ENCODE measurements around the gene ITPR2. TPM values are rescaled to one million over a fixed set of nuclear protein-coding genes. Genes with fewer than 3 reads are reported as not detected.
A peak's percentile ranks its signal among the peaks of the same experiment; 100 is the strongest.

The ITPR2 gene
- total RNA-seq, 1 experiment from 2014 or later: 4.0 TPM

DNA sequence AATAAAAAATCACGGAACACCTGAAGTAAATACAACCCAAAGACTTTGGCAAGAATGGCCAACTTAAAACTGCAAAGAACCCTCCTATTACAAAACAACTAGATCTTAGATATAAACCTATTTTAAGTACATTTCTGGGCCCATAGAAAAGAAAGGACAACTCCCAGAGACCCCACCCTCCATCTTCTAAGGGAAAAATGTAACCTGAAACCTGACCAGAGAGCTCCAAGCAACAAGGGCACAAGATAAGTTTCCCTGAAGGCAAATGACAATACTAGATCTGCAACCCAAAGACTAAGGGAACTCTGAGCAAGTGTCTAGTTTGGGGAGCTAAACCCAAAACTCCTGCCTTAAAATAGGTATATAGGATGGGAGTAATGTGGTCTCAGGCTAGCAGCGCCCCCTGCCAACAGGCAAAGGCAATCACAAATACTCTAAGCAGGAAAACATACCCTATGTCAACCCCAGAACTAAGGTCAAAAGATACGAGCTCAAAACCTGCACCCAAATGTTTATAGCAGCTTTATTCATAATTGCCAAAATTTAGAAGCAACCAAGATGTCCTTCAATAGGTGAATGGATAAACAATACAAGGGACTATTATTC lies 218.9 kb downstream of the ITPR2 start:
- Histone ChIP-seq H2AFZ (ENCODE audit: low read length) (no peak overlapping the region), H3K79me2 (ENCODE audit: low read length) (no peaks in the 10 kb centered on the region), H3K27ac (ENCODE audit: low read length) (no peak overlapping the region), H3F3A (ENCODE audit: low read length, unreplicated experiment) (no peaks in the 10 kb centered on the region), H3K27me3 (ENCODE audit: low read length) (no peaks in the 10 kb centered on the region), H4K20me1 (ENCODE audit: low read length) (no peaks in the 10 kb centered on the region), H3K9me3 (ENCODE audit: low read length) (no peaks in the 10 kb centered on the region), H3K9me2 (replicated peaks; ENCODE audit: low read length) (no peaks in the 10 kb centered on the region), H3K4me1 (ENCODE audit: insufficient read depth, low read length) (no peaks in the 10 kb centered on the region), H3K4me2 (ENCODE audit: low read length) (no peak overlapping the region), H3K36me3 (ENCODE audit: low read depth, low read length) (no peaks in the 10 kb centered on the region), H3K4me3 (ENCODE audit: low read length) (no peak overlapping the region), H3K9ac (ENCODE audit: low read length) (no peak overlapping the region)
- ChIA-PET POLR2A (ENCODE audit: unreplicated experiment) (no interaction called here), CTCF (interaction anchor here (0.6 to 1.2 kb wide), 5 partner anchors 11 to 523 kb away, joined by 3 to 5 read pairs (median 3); no protein-coding TSS in a partner anchor)
- intact Hi-C loops (cut with micrococcal nuclease): loop anchor here (1.0 to 2.0 kb wide), 2 partner anchors 180 to 489 kb away; partner anchors contain the start of gene BHLHE41
- TF ChIP-seq EZH2phosphoT487 (IDR thresholded peaks at IDR 0.05; ENCODE audit: borderline replicate concordance, low read length) (no peak), EZH2 (IDR thresholded peaks at IDR 0.05; ENCODE audit: low read length, unreplicated experiment) (no peak)
- TF ChIP-seq, protein P1, sequence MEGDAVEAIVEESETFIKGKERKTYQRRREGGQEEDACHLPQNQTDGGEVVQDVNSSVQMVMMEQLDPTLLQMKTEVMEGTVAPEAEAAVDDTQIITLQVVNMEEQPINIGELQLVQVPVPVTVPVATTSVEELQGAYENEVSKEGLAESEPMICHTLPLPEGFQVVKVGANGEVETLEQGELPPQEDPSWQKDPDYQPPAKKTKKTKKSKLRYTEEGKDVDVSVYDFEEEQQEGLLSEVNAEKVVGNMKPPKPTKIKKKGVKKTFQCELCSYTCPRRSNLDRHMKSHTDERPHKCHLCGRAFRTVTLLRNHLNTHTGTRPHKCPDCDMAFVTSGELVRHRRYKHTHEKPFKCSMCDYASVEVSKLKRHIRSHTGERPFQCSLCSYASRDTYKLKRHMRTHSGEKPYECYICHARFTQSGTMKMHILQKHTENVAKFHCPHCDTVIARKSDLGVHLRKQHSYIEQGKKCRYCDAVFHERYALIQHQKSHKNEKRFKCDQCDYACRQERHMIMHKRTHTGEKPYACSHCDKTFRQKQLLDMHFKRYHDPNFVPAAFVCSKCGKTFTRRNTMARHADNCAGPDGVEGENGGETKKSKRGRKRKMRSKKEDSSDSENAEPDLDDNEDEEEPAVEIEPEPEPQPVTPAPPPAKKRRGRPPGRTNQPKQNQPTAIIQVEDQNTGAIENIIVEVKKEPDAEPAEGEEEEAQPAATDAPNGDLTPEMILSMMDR (conservative IDR thresholded peaks at IDR 0.05; ENCODE audit: low read depth, low read length): peak; percentile 95
- BruUV-seq (replicated peaks): no TSS peak
- ATAC-seq (peak; percentile 78), DNase-seq (peak; percentile 56)

DNA sequence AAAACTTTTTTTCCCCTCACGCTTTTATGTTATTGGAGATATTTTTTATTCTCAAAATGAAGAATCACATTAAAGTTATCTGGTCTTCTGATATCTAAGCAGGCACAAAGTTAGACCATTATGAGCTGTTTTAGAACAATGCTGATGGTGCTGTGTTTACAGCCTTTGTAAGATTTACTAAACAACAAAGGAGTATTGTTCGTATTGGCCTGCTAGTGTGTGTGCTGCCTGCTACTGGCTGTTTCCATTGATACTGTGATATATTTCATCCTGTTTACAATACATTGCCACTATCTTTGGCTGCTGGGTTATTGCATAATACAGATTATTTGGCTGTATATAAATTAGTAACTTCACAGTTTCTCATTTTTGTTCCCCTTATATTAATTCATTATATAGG lies 220.8 kb downstream of the ITPR2 start:
- H3K36me3 ChIP-seq (ENCODE audit: low read depth, low read length): no peaks in the 10 kb centered on the region
- H3K4me1 ChIP-seq (ENCODE audit: insufficient read depth, low read length): no peaks in the 10 kb centered on the region
- H3K4me3 ChIP-seq (ENCODE audit: low read length): no peak overlapping the region
- BruUV-seq (replicated peaks): no TSS peak
- ChIA-PET POLR2A (ENCODE audit: unreplicated experiment) (no interaction called here), CTCF (interaction anchor here (0.6 kb wide), 1 partner anchor 119 kb away, joined by 3 read pairs; no protein-coding TSS in a partner anchor)
- no peak overlapping the region for H2AFZ ChIP-seq (ENCODE audit: low read length)
- no peak for ATAC-seq
- no peaks in the 10 kb centered on the region for H3K9me2 ChIP-seq (replicated peaks; ENCODE audit: low read length)
- H4K20me1 ChIP-seq (ENCODE audit: low read length): no peaks in the 10 kb centered on the region
- TF ChIP-seq, protein P1 (conservative IDR thresholded peaks at IDR 0.05; ENCODE audit: low read depth, low read length): no peak
- TF ChIP-seq EZH2 (IDR thresholded peaks at IDR 0.05; ENCODE audit: low read length, unreplicated experiment) (no peak), EZH2phosphoT487 (IDR thresholded peaks at IDR 0.05; ENCODE audit: borderline replicate concordance, low read length) (no peak)
- DNase-seq: no peak
- no peaks in the 10 kb centered on the region for H3K27me3 ChIP-seq (ENCODE audit: low read length)
- H3K9me3 ChIP-seq (ENCODE audit: low read length): no peaks in the 10 kb centered on the region
- no peak overlapping the region for H3K4me2 ChIP-seq (ENCODE audit: low read length)
- intact Hi-C loops (cut with micrococcal nuclease): no loop called here
- H3K9ac ChIP-seq (ENCODE audit: low read length): no peak overlapping the region
- no peaks in the 10 kb centered on the region for H3K79me2 ChIP-seq (ENCODE audit: low read length)
- no peak overlapping the region for H3K27ac ChIP-seq (ENCODE audit: low read length)
- no peaks in the 10 kb centered on the region for H3F3A ChIP-seq (ENCODE audit: low read length, unreplicated experiment)

DNA sequence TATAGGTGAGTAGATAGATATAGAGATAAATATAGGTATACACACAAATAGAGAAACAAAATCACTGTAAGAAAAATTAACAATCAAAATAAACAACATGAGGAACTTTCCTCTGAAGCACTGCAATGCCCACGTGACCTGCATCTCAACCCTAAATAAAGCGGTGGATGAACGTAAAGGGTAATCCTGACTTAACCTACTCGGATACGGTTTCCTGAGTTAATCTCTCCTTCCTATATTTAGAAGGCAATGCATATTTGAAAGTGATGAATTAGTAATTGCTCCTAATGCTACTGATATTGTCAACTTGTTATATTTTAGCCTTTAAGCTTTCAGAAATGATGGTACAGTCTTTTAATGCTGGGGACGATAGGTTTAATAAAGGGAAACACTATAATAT lies 221.4 kb downstream of the ITPR2 start:
- Histone ChIP-seq H4K20me1 (ENCODE audit: low read length) (no peaks in the 10 kb centered on the region), H3K27ac (ENCODE audit: low read length) (no peak overlapping the region), H3K79me2 (ENCODE audit: low read length) (no peaks in the 10 kb centered on the region), H2AFZ (ENCODE audit: low read length) (no peak overlapping the region), H3K27me3 (ENCODE audit: low read length) (no peaks in the 10 kb centered on the region), H3K9ac (ENCODE audit: low read length) (no peak overlapping the region), H3K36me3 (ENCODE audit: low read depth, low read length) (no peaks in the 10 kb centered on the region), H3K9me2 (replicated peaks; ENCODE audit: low read length) (no peaks in the 10 kb centered on the region), H3K4me1 (ENCODE audit: insufficient read depth, low read length) (no peaks in the 10 kb centered on the region), H3K4me3 (ENCODE audit: low read length) (no peak overlapping the region), H3F3A (ENCODE audit: low read length, unreplicated experiment) (no peaks in the 10 kb centered on the region), H3K9me3 (ENCODE audit: low read length) (no peaks in the 10 kb centered on the region), H3K4me2 (ENCODE audit: low read length) (no peak overlapping the region)
- intact Hi-C loops (cut with micrococcal nuclease): no loop called here
- TF ChIP-seq, protein P1 (conservative IDR thresholded peaks at IDR 0.05; ENCODE audit: low read depth, low read length): no peak
- TF ChIP-seq EZH2phosphoT487 (IDR thresholded peaks at IDR 0.05; ENCODE audit: borderline replicate concordance, low read length) (no peak), EZH2 (IDR thresholded peaks at IDR 0.05; ENCODE audit: low read length, unreplicated experiment) (no peak)
- ChIA-PET CTCF (no interaction called here), POLR2A (ENCODE audit: unreplicated experiment) (no interaction called here)
- ATAC-seq: no peak
- no TSS peak for BruUV-seq (replicated peaks)
- no peak for DNase-seq

Measured in PC-3 (cell line).